ENCODE data around the gene GNGT2.

- TF ChIP-seq GABPA (IDR thresholded peaks at IDR 0.05 in 1 of 2, conservative IDR thresholded peaks at IDR 0.05 in 1 of 2) (no peak), JUND (IDR thresholded peaks at IDR 0.05) (no peak), CTCF (IDR thresholded peaks at IDR 0.05; ENCODE audit: low read depth, low read length, missing input control) (no peak), ZBTB33 (IDR thresholded peaks at IDR 0.05) (no peak), REST (IDR thresholded peaks at IDR 0.05) (no peak), FOXA2 (IDR thresholded peaks at IDR 0.05) (no peak), MAX (IDR thresholded peaks at IDR 0.05) (no peak), SP1 (IDR thresholded peaks at IDR 0.05) (no peak), FOXA1 (IDR thresholded peaks at IDR 0.05) (no peak), EGR1 (IDR thresholded peaks at IDR 0.05; ENCODE audit: low read depth in 2 of 2) (no peak), RXRA (IDR thresholded peaks at IDR 0.05) (no peak), YY1 (IDR thresholded peaks at IDR 0.05) (no peak)
These were observed 16.1 kb downstream of the GNGT2 start for GRCh38 chr17:49194297-49194607.

Data from liver (tissue), 3 donors.